Measurements from ENCODE around the gene MRPL12.

GRCh38 chr17:81733507-81734404 is 30.6 kb downstream of the MRPL12 start:
- peak; percentile 95 for TF ChIP-seq CTCF (IDR thresholded peaks at IDR 0.05)
- TF ChIP-seq, protein P1, sequence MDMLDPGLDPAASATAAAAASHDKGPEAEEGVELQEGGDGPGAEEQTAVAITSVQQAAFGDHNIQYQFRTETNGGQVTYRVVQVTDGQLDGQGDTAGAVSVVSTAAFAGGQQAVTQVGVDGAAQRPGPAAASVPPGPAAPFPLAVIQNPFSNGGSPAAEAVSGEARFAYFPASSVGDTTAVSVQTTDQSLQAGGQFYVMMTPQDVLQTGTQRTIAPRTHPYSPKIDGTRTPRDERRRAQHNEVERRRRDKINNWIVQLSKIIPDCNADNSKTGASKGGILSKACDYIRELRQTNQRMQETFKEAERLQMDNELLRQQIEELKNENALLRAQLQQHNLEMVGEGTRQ (CRISPR knock-in tag; IDR thresholded peaks at IDR 0.05) = no peak
- TF ChIP-seq ZMAT4 (CRISPR knock-in tag; IDR thresholded peaks at IDR 0.05) = no peak
- no peak for TF ChIP-seq FOXJ3 (CRISPR knock-in tag; IDR thresholded peaks at IDR 0.05; ENCODE audit: borderline replicate concordance)
- no peak for TF ChIP-seq MYBL2 (CRISPR knock-in tag; IDR thresholded peaks at IDR 0.05)
- TF ChIP-seq, protein P2, sequence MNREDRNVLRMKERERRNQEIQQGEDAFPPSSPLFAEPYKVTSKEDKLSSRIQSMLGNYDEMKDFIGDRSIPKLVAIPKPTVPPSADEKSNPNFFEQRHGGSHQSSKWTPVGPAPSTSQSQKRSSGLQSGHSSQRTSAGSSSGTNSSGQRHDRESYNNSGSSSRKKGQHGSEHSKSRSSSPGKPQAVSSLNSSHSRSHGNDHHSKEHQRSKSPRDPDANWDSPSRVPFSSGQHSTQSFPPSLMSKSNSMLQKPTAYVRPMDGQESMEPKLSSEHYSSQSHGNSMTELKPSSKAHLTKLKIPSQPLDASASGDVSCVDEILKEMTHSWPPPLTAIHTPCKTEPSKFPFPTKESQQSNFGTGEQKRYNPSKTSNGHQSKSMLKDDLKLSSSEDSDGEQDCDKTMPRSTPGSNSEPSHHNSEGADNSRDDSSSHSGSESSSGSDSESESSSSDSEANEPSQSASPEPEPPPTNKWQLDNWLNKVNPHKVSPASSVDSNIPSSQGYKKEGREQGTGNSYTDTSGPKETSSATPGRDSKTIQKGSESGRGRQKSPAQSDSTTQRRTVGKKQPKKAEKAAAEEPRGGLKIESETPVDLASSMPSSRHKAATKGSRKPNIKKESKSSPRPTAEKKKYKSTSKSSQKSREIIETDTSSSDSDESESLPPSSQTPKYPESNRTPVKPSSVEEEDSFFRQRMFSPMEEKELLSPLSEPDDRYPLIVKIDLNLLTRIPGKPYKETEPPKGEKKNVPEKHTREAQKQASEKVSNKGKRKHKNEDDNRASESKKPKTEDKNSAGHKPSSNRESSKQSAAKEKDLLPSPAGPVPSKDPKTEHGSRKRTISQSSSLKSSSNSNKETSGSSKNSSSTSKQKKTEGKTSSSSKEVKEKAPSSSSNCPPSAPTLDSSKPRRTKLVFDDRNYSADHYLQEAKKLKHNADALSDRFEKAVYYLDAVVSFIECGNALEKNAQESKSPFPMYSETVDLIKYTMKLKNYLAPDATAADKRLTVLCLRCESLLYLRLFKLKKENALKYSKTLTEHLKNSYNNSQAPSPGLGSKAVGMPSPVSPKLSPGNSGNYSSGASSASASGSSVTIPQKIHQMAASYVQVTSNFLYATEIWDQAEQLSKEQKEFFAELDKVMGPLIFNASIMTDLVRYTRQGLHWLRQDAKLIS (CRISPR knock-in tag; IDR thresholded peaks at IDR 0.05; ENCODE audit: borderline replicate concordance) = no peak
- TF ChIP-seq, protein P3, sequence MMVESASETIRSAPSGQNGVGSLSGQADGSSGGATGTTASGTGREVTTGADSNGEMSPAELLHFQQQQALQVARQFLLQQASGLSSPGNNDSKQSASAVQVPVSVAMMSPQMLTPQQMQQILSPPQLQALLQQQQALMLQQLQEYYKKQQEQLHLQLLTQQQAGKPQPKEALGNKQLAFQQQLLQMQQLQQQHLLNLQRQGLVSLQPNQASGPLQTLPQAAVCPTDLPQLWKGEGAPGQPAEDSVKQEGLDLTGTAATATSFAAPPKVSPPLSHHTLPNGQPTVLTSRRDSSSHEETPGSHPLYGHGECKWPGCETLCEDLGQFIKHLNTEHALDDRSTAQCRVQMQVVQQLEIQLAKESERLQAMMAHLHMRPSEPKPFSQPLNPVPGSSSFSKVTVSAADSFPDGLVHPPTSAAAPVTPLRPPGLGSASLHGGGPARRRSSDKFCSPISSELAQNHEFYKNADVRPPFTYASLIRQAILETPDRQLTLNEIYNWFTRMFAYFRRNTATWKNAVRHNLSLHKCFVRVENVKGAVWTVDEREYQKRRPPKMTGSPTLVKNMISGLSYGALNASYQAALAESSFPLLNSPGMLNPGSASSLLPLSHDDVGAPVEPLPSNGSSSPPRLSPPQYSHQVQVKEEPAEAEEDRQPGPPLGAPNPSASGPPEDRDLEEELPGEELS (CRISPR knock-in tag; IDR thresholded peaks at IDR 0.05) = no peak
- TF ChIP-seq, protein P4, sequence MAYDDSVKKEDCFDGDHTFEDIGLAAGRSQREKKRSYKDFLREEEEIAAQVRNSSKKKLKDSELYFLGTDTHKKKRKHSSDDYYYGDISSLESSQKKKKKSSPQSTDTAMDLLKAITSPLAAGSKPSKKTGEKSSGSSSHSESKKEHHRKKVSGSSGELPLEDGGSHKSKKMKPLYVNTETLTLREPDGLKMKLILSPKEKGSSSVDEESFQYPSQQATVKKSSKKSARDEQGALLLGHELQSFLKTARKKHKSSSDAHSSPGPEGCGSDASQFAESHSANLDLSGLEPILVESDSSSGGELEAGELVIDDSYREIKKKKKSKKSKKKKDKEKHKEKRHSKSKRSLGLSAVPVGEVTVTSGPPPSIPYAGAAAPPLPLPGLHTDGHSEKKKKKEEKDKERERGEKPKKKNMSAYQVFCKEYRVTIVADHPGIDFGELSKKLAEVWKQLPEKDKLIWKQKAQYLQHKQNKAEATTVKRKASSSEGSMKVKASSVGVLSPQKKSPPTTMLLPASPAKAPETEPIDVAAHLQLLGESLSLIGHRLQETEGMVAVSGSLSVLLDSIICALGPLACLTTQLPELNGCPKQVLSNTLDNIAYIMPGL (CRISPR knock-in tag; IDR thresholded peaks at IDR 0.05) = 0 out of 2 replicates have a peak, but pooled peaks have one; percentile 31
- TF ChIP-seq, protein P5, sequence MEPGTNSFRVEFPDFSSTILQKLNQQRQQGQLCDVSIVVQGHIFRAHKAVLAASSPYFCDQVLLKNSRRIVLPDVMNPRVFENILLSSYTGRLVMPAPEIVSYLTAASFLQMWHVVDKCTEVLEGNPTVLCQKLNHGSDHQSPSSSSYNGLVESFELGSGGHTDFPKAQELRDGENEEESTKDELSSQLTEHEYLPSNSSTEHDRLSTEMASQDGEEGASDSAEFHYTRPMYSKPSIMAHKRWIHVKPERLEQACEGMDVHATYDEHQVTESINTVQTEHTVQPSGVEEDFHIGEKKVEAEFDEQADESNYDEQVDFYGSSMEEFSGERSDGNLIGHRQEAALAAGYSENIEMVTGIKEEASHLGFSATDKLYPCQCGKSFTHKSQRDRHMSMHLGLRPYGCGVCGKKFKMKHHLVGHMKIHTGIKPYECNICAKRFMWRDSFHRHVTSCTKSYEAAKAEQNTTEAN (CRISPR knock-in tag; IDR thresholded peaks at IDR 0.05) = no peak
- no peak for TF ChIP-seq IRF2 (CRISPR knock-in tag; IDR thresholded peaks at IDR 0.05; ENCODE audit: borderline replicate concordance, low read depth)
- no peak for TF ChIP-seq ZNF121 (CRISPR knock-in tag; IDR thresholded peaks at IDR 0.05)
- no peak for TF ChIP-seq ATF2 (CRISPR knock-in tag; IDR thresholded peaks at IDR 0.05; ENCODE audit: borderline replicate concordance, low read depth)
- no peak for TF ChIP-seq E2F4 (CRISPR knock-in tag; IDR thresholded peaks at IDR 0.05; ENCODE audit: borderline replicate concordance, low read depth)
- no peak for TF ChIP-seq SMAD3 (CRISPR knock-in tag; IDR thresholded peaks at IDR 0.05; ENCODE audit: borderline replicate concordance)

Measured in WTC11 (cell line).